ENCODE results near the gene PDLIM4.

PDLIM4 gene

DNA sequence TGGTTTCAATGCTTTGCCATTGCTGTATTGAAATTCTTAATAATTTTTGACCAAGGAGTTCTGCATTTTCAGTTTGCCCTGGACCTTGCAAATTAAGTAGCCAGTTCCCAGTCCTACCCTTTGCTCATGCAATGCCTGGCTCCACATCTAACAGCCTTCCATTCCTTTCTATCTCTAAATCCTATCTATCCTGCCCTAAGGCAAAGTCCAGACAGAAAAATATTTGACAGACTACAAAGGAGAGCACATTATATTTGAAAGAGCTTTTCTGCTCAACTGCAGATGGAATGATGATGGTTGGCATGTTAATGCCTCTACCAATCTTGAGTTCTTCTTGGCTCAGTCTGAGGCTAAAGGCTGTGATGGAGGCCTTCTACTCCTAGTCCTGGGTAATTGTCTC is 52.2 kb downstream of the PDLIM4 start:
- no peak for DNase-seq (ENCODE audit: low spot score)

GRCh38 chr5:132310141-132310834 is 52.8 kb downstream of the PDLIM4 start:
- DNase-seq (ENCODE audit: low spot score), result peak; percentile 29

DNA sequence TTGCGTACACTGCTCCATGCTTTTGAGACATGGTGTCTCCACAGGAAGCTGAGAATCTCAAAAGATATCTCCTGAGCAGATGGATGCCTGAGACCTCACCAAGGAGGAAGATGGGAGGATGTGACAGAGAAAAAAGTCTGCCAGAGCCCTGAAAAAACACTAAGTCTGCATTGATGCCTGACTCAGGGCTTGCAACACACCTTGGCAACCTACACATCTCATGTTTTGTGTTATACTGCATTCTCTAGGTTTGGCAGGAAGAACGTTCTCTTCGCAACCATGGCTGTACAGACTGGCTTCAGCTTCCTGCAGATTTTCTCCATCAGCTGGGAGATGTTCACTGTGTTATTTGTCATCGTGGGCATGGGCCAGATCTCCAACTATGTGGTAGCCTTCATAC is 55.9 kb downstream of the PDLIM4 start:
- DNase-seq (ENCODE audit: low spot score), result peak; percentile 36

GRCh38 chr5:132313961-132314432 is 56.5 kb downstream of the PDLIM4 start:
- DNase-seq (ENCODE audit: low spot score), result no peak

DNA sequence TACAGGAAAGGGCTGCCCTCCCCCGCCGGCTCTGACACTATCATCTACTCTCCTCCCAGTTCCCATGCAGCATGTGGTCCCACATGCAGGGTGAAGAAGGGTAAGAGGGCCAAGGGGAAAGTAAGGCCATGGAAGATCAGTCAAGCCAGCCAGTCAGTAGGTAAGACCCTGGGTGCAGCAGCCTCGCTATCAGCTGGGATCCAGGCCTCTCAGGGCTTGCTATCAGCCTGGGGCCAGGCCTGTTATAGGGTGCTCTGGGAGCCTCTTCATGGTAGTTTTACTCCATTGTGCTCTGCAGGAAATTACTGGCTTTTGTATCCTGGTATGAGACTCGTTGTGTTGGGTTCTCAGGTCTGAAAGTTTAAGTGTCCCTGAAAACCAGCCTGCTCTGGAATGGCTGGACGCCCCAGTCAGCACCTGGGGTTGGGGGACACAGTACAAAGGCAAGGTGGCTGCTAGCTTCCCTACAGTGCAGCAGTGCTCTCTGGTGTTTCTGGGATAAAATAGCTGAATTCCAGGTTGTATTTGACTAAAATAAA is 58.1 kb downstream of the PDLIM4 start:
- no peak for DNase-seq (ENCODE audit: low spot score)

- no peak for DNase-seq (ENCODE audit: low spot score)
Measured at GRCh38 chr5:132319975-132320374, 62.5 kb downstream of the PDLIM4 start.

DNA sequence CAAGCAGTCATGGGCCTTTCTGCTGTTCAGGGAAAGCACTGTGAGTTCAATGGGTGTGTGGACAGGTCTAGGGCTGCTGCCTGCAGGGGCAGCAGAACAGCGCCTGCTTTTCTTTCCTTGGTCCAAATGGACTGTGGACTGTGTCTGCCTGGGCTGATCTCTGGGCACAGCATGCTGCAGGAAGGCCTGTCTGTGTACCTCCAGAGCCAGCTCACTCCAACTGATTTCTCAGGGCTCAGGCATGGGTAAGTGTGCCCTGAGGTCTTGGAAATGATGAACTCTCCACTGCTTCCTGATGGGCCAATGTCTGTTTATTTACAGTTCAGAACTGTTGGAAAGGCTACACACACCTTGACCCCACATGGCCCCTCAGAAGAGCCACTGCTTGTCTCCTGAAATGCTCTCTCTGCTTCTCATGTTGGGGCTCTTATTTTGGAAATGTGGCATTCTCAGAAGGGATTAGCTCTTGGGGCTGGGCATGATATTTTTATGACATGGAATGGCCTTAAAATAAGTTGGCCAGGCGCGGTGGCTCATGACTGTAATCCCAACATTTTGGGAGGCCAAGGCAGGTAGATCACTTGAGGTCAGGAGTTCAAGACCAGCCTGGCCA is 63.7 kb downstream of the PDLIM4 start:
- no peak for DNase-seq (ENCODE audit: low spot score)

GRCh38 chr5:132322266-132322665 is 64.8 kb downstream of the PDLIM4 start:
- DNase-seq (ENCODE audit: low spot score), result no peak
